Measurements from ENCODE around the gene CD200R1. TPM values are rescaled to one million over a fixed set of nuclear protein-coding genes. Genes with fewer than 3 reads are reported as not detected.

Gene CD200R1
- total RNA-seq, 1 experiment from 2014 or later, result not detected

DNA sequence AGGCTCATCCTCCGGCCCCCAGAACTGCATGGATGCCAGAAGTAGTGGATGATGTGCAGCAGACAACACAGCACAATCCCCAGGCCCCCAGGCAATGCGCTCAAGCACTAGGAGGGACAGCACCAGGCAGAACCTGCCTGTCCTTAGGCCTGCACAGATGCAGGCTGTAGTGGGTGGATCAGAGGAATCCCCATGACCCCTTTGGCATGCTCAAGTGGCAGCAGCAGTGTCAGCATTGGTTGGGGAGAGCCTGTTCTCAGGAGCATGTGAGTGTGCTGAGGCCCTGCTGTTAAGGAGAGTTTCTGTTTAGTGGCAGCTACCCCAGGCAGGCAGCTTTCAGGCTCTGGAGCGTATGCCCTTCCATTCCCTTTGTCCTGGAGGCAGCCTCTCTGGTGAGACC, 103.2 kb downstream of the CD200R1 start:
- Histone ChIP-seq H3K27ac (ENCODE audit: low read depth, low read length) (no peak overlapping the region), H3K79me2 (ENCODE audit: insufficient read depth, low read length) (no peaks in the 10 kb centered on the region), H3K9ac (ENCODE audit: low read length) (no peak overlapping the region), H3K4me3 (replicated peaks in 1 of 2; ENCODE audit: low read depth in 1 of 2, low read length in 2 of 2) (no peak overlapping the region), H3K27me3 (ENCODE audit: insufficient read depth, low read length) (no peaks in the 10 kb centered on the region), H3K4me2 (ENCODE audit: low read length) (no peak overlapping the region), H3K36me3 (ENCODE audit: control insufficient read depth in 1 of 2, insufficient read depth in 2 of 2, low read length in 2 of 2) (no peaks in the 10 kb centered on the region), H3K9me3 (ENCODE audit: control insufficient read depth in 1 of 2, insufficient read depth in 1 of 2, low read depth in 1 of 2, low read length in 2 of 2) (no peaks in the 10 kb centered on the region), H2AFZ (ENCODE audit: low read depth, low read length, poor library complexity, severe bottlenecking) (no peak overlapping the region), H3K9me2 (ENCODE audit: insufficient read depth) (no peaks in the 10 kb centered on the region), H4K20me1 (ENCODE audit: insufficient read depth) (no peaks in the 10 kb centered on the region), H3K4me1 (ENCODE audit: control insufficient read depth in 1 of 2, insufficient read depth in 2 of 2, low read length in 2 of 2) (no peaks in the 10 kb centered on the region)
- no peak for TF ChIP-seq POLR2A (IDR thresholded peaks at IDR 0.05; ENCODE audit: borderline replicate concordance, extremely low read depth, insufficient read depth, insufficient read length)
- no peak for TF ChIP-seq CEBPB (IDR thresholded peaks at IDR 0.05; ENCODE audit: low read depth)
- TF ChIP-seq EZH2phosphoT487 (IDR thresholded peaks at IDR 0.05; ENCODE audit: borderline replicate concordance), result no peak
- no peak for TF ChIP-seq JUND (IDR thresholded peaks at IDR 0.05)
- TF ChIP-seq, protein P1, sequence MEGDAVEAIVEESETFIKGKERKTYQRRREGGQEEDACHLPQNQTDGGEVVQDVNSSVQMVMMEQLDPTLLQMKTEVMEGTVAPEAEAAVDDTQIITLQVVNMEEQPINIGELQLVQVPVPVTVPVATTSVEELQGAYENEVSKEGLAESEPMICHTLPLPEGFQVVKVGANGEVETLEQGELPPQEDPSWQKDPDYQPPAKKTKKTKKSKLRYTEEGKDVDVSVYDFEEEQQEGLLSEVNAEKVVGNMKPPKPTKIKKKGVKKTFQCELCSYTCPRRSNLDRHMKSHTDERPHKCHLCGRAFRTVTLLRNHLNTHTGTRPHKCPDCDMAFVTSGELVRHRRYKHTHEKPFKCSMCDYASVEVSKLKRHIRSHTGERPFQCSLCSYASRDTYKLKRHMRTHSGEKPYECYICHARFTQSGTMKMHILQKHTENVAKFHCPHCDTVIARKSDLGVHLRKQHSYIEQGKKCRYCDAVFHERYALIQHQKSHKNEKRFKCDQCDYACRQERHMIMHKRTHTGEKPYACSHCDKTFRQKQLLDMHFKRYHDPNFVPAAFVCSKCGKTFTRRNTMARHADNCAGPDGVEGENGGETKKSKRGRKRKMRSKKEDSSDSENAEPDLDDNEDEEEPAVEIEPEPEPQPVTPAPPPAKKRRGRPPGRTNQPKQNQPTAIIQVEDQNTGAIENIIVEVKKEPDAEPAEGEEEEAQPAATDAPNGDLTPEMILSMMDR (IDR thresholded peaks at IDR 0.05 in 2 of 3, conservative IDR thresholded peaks at IDR 0.05 in 1 of 3; ENCODE audit: borderline replicate concordance in 1 of 3, insufficient read depth in 1 of 3, low read depth in 2 of 3, low read length in 2 of 3), result no peak
- no peak for TF ChIP-seq SP1 (IDR thresholded peaks at IDR 0.05; ENCODE audit: low read depth)
- TF ChIP-seq, protein P2, sequence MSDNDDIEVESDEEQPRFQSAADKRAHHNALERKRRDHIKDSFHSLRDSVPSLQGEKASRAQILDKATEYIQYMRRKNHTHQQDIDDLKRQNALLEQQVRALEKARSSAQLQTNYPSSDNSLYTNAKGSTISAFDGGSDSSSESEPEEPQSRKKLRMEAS (IDR thresholded peaks at IDR 0.05), result no peak
- TF ChIP-seq, protein P3, sequence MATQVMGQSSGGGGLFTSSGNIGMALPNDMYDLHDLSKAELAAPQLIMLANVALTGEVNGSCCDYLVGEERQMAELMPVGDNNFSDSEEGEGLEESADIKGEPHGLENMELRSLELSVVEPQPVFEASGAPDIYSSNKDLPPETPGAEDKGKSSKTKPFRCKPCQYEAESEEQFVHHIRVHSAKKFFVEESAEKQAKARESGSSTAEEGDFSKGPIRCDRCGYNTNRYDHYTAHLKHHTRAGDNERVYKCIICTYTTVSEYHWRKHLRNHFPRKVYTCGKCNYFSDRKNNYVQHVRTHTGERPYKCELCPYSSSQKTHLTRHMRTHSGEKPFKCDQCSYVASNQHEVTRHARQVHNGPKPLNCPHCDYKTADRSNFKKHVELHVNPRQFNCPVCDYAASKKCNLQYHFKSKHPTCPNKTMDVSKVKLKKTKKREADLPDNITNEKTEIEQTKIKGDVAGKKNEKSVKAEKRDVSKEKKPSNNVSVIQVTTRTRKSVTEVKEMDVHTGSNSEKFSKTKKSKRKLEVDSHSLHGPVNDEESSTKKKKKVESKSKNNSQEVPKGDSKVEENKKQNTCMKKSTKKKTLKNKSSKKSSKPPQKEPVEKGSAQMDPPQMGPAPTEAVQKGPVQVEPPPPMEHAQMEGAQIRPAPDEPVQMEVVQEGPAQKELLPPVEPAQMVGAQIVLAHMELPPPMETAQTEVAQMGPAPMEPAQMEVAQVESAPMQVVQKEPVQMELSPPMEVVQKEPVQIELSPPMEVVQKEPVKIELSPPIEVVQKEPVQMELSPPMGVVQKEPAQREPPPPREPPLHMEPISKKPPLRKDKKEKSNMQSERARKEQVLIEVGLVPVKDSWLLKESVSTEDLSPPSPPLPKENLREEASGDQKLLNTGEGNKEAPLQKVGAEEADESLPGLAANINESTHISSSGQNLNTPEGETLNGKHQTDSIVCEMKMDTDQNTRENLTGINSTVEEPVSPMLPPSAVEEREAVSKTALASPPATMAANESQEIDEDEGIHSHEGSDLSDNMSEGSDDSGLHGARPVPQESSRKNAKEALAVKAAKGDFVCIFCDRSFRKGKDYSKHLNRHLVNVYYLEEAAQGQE (IDR thresholded peaks at IDR 0.05; ENCODE audit: low read depth), result no peak
- TF ChIP-seq SRF (IDR thresholded peaks at IDR 0.05; ENCODE audit: low read depth), result no peak
- no peak for TF ChIP-seq YY1 (IDR thresholded peaks at IDR 0.05; ENCODE audit: extremely low read depth, insufficient replicate concordance, low read depth, low read length)
- no peak for TF ChIP-seq ZFX (IDR thresholded peaks at IDR 0.05)
- TF ChIP-seq EZH2 (IDR thresholded peaks at IDR 0.05), result no peak
- no peak for TF ChIP-seq POLR2AphosphoS5 (IDR thresholded peaks at IDR 0.05; ENCODE audit: low read depth, low read length)
- TF ChIP-seq CBX3 (IDR thresholded peaks at IDR 0.05; ENCODE audit: low read depth), result no peak
- no peak for TF ChIP-seq ZBTB33 (IDR thresholded peaks at IDR 0.05; ENCODE audit: extremely low read depth, insufficient replicate concordance, low read length)
- ATAC-seq, result no peak
- no peak for DNase-seq (ENCODE audit: low read depth, low spot score)
- CTCF ChIA-PET, result no interaction called here
- no TSS peak for BruUV-seq (replicated peaks)
- RAD21 ChIA-PET (ENCODE audit: low non-redundant PET in 1 of 2, low total read pairs in 2 of 2, uncharacterized antibody in 2 of 2, unreplicated experiment in 2 of 2), result no interaction called here
- POLR2A ChIA-PET, result no interaction called here
- intact Hi-C loops (cut with micrococcal nuclease), result no loop called here

All from HCT116 (cell line).